Measurements from ENCODE around the gene TTF1.

Gene TTF1, protein sequence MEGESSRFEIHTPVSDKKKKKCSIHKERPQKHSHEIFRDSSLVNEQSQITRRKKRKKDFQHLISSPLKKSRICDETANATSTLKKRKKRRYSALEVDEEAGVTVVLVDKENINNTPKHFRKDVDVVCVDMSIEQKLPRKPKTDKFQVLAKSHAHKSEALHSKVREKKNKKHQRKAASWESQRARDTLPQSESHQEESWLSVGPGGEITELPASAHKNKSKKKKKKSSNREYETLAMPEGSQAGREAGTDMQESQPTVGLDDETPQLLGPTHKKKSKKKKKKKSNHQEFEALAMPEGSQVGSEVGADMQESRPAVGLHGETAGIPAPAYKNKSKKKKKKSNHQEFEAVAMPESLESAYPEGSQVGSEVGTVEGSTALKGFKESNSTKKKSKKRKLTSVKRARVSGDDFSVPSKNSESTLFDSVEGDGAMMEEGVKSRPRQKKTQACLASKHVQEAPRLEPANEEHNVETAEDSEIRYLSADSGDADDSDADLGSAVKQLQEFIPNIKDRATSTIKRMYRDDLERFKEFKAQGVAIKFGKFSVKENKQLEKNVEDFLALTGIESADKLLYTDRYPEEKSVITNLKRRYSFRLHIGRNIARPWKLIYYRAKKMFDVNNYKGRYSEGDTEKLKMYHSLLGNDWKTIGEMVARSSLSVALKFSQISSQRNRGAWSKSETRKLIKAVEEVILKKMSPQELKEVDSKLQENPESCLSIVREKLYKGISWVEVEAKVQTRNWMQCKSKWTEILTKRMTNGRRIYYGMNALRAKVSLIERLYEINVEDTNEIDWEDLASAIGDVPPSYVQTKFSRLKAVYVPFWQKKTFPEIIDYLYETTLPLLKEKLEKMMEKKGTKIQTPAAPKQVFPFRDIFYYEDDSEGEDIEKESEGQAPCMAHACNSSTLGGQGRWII

DNA sequence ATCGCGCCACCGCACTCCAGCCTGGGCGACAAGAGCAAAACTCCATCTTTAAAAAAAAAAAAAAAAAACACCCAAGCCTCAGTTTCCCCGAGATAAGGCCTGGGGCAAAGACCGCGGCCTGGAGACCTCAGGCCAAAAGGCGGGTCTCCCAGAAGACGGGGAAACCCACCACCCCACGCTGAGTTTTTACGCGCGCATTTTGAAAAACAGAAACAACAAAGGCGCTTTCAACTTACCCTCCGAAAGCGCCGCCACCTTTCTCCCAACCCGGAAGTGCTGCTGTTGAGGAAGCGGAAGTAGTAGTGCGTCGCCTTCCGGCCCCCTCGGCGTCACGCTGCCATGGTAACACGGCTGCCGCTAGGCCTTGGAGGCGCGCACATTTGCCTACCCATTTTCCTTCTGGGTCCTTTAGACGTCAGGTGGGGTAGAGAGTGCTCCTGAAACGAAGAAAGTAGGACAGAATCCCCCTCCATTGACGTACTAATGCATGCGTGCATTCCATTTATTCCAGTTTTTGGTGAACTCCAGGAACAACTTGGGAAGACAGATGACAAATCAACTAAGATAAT, at the start of gene TTF1:
TTF1 (minus strand) TSS at position 287 of the 569 bp plus-strand sequence. CDS start 4,019 bp downstream, outside the sequence.
- DNase-seq, result peak; percentile 7 to 88 (median 72)

DNA sequence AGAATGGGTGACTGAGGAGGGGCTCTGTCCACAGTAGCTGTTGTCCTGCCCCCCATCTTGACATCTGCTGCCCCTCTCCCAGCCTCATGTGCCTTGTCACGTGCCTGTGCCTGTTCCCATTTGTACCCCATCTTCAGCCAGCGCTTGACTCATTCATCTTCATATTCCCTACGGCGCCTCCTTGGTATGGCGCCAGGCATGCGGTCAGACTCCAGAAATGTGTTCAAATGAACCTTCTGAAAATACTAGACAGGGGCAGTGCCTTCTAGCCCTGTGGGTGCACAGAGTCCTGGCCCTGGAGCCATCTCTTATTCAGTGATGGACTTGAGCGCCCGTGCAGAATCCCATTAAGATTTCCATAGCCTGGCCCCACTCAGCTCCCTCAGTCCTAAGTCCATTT, 49.6 kb upstream of the TTF1 start:
- DNase-seq, result no peak

DNA sequence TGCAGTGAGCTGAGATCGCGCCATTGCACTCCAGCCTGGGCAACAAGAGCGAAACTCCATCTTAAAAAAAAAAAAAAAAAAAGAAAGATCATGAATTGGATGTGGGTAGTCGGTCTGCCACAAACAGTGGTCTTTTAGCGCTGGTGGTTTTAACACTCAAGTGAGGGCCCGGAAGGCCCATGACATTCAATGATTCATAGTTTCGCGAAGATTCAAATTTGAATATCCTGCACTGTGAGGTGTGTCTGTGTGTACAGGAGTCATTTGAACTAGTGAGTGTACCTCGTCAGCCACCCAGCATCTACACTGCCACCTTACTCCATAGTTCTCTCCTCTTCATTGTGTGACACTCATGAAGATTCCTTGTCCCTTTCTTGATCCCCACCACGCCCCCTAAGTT, 44.6 kb upstream of the TTF1 start:
- DNase-seq, result no peak

DNA sequence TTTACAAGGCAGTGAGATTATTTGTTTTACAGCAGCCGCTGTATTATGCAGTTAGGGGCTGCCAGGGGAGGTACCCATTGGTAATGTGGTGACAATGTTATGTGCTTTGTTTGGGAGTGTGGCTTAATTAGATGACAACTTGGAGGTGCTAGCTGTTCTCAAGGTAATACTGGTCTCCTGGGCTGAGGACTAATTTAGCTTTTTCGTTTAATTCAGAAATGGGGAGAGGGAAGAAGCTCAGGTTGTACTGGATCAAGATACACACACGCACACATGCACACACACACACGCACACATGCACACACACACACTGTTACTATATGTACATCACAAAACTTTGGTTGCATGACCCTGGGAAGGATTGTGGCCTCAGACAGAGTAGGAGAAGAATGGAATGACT, 41.3 kb upstream of the TTF1 start:
- DNase-seq, result no peak

DNA sequence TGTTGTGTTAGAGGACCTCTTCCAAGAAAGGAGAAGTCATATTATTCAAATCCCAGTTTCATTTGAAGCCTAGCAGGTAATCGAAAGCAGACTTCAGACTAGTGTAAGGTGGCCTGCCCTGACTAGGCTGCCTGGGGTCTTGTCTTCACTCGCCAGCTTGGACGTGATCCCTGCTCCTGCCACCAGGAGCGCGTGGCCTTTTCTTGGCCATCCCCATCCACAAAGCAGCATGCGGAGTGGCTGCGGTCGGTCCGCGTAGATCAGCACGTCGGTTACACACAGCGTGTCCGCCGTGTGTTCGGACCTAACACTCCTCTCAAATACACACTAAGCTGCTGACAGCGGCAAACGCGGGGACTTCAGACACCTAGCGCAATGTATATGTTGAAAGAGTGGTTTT, 40.7 kb upstream of the TTF1 start:
- no peak for DNase-seq

DNA sequence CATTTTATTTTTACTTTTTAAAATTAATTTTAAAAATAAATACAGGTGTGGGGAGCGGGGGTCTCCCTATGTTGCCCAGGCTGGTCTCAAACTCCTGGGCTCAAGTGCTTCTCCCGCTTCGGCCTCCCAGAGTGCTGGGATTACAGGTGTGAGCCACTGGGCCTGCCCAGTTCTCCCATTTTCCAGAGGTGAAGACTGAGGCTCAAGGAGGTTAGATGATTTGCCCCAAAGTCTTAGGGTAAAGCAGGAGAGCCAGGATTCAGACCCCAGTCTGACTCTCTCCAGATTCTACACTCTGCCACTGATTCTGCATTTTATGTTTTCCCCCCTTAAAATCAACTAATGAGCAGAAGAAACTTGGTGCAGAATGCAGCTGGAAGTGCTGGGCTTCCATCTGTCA, 40.2 kb upstream of the TTF1 start:
- no peak for DNase-seq

DNA sequence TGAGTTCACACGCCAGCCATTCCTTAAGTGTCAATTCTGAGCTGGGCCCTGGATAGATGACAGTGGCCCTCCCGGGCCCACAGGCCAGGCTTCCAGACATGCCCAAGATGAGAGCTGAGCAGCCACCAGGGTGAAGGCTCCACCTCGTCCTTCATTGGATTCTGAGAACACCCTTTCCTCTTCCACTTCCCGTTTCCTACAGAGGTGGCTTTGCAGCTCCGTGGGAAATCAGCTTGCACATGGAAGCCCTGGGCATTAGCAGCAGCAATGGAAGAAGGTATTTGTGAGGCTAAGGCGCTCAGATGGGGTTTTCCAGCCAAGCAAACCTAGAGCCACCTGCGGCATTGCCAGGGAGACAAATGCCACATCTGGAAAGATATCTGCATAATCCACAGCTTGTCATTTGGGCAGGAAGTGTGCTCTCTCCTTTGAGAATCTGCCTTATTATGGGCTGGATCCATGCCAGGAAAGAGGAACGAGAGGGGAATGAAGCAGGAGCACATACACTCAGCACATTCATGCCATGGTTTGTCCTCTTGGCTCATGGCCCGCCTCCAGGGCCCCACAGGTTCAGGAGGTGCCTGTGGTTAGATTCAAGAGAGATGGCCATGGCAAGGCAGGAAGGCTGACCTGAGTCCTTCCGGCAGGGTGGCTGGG, 37.4 kb upstream of the TTF1 start:
- no peak for DNase-seq

DNA sequence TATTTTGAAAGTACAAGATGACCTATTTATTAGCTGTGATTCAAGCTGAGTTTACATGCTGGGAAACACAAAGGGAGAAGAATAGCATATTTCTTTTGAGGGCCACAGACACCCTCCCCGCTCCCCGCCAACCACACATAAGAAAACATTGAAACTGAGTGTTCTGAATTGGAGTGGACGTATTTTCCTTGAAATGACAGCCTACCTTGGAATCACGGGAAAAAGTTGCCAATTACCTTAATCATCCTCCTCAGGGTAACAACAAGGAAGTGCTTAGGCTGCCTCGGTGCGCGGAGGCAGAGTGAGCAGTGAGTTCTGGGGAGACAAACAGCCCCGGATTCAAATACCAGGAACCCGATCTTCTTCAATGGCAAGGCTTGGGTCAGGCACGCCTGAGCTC, 34.8 kb upstream of the TTF1 start:
- no peak for DNase-seq

DNA sequence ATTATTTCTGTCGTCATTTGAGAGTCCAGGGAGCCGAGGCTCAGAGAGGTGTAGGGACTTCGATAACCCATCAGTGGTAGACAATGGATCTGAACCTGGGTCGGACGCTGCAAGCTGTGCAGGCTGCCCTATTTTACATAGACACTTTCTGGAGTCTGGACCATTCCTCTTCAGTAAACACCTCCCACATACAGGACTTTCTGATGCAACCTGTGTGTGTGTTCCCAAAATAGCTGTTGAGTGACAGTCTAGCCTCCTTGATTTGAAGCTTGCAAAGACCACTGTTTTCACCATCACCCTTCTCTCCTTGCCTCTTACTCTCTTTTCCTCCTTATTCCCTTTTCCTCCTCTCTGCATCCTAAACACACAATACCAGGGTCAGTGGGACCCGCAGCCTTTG, 34.1 kb upstream of the TTF1 start:
- DNase-seq, result no peak

DNA sequence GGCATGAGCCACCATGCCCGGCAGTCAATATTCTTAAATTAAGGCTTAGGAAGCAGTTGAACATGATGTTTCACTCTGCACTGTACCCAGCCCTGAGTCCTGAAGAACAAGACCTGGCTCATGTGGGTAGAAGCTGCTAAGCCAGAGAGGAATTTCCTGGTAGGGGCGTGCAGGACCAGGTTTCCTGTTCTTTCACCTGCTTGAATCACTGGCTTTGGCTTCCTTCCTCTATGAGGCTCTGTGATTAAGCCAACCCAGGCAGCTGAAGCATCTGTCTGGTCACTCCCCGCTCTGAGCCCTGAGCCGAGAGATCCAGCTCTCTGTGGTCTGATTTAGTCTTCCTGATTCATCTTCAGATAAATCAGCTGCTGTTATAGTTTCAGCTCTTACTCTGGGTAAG, 32.5 kb upstream of the TTF1 start:
- no peak for DNase-seq

DNA sequence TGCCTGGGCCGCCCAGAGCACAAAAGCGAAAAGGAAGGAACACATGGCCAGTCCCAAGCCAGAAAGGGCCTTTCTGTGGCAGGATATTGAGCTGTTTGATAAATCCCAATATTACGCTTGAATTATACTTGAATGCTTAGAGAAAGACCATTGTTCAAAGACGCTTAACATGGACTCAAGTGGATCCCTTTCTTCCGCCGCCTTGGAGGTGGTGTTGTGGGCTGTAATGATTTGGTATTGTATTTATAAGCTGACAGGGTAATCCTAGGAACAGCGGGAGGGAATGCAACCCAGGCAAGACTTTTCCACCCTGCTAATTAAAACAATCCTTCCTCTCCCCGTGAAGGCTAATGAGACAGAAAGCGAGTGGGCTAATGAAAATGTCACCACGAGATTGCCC, 28.2 kb upstream of the TTF1 start:
- DNase-seq, result no peak

DNA sequence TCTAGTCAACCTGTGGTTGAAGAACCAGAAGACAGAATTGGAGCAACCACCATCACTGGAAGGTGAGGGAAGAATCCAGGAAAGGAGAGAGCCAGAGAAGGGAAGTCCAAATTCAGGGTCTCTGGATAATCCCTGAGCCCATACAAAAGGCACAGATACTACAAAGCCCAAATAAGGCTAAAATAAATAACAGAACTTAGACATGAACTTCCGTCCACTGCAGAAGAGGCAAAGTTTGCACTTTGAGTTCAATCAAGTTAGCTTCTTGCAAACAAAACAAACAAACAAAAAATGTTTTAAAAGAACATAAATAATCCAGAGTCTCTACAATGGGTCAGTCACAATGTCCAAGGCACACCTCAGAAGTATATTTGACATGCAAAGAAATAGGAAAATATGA, 24.4 kb upstream of the TTF1 start:
- no peak for DNase-seq

DNA sequence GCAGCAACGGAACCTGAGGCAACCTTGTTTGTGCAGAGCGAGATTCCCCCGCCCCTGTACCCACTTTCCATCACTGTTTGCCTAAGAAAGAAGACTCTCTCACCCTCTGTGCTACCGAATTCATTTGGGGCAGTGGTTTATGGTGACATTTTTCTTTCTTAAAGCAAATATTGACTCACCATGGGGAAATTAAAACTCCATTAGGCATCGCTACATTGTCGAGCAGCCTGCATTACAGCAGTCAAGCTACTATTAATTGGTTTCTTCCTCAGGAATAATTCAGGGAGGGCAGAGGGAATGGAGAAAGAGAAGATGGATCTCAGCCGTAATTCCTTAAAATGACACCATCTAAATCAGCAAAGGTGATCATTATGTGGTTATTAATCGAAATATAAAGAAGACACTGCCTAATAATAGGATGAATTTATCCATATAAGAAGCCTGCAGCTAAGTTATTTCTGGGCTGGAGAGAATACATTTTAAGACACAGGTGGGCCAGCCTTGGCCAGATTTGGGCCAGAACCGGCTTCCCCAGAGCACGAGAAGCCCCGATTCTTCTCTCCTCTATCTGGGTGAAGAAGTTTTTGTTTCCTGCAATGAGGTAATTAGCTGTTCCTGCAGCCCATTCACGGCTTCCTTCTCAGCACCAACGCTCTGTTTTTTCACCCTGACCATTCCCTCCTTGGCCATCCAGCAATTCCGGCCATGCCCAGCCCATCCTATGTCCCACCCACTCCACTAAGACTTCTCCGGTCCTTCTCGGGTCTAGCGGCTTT, 20.2 kb upstream of the TTF1 start:
- no peak for DNase-seq

DNA sequence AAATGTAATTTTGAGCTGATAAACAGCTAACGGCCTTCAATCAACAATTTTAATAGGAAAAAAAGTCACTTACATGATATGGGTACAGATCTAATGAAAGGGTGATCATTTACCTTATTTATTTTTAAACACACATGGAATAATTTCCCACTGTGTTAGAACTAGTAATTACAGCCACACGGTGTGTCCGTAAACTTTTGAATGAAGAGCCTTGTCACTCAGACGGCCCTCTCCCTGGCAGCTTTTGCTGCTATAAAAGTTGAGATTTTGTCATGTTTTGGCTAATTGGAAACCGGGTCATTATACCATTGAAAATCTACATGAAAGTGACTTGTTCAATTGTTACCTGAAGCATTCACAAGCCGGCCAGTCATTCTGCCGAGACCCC, 19.0 kb upstream of the TTF1 start:
- DNase-seq, result no peak

DNA sequence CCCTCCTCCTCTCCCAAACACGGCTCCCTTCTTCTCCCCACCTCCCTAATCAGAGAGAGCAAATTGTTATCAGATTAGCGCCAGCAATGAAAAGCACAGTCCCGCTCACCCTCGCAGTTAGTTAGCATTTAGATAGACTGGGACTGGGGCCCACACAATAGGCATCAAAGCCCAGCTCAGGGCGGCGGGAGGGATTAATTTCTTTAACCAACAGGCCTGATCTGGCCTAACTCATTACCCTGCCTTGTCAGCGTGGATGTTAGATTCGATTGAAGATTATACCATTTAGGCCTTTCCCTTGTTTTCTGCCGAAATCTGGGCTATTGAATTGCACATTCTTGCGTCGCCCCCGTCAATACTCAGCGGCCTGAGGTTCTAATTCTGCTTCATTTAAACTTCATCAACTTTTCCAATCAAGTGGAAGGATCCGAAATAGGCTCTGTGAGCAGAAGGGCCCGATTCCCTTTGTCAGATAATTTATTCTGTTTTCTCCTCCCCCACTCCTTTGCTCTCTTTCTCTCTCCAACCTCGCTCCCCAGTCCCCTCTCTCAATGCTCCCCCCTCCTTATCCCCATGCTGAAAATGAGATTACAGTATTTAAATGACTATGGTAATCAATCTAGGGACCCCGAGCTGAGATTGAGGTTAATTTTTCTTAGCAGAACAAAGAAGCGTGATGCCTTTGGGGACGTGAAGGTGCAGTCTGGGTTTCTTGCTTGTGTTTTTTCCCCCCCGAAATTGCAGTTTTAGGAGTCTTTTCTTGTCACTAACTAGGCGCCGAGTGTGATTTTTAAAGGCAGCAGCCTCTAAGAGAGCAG, 18.4 kb upstream of the TTF1 start:
- DNase-seq, result no peak

DNA sequence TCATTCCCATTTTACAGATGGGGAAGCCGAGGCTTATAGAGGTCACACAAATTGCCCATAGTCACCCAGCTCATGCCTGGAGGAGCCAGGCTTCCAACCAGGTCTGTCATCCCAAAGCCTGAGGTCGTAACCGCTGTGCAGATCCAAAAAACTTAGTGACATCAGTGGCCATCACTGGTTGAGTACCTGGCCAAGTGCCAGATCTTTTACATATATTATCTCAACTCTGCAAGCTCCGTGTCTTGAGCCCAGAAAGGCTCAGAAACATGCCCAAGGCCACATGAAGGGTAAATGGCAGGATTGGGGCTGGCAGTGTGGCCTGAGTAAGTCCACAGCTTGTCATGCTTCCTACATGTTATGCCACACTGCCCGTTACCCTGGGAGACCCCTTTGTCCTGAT, 16.9 kb upstream of the TTF1 start:
- DNase-seq, result no peak

DNA sequence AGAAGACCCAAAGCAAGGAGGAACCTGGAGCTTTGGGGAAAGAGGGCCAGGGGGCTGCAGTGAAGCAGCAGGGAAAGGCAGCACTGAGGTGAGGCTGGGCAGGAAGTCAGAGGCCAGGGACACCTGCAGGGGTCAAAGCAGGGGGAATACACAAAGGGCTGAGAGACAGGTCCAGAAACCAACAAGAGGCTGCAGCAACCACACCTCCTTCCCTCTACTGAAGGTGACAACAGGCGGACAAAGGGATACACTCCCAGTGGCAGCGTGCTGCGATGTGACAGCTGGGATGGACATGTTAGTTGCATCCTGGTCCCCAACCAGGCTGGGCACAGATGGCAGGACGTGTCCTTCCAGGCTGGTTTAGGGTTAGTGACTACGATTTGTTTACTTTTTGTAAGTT, 15.9 kb upstream of the TTF1 start:
- DNase-seq, result no peak

DNA sequence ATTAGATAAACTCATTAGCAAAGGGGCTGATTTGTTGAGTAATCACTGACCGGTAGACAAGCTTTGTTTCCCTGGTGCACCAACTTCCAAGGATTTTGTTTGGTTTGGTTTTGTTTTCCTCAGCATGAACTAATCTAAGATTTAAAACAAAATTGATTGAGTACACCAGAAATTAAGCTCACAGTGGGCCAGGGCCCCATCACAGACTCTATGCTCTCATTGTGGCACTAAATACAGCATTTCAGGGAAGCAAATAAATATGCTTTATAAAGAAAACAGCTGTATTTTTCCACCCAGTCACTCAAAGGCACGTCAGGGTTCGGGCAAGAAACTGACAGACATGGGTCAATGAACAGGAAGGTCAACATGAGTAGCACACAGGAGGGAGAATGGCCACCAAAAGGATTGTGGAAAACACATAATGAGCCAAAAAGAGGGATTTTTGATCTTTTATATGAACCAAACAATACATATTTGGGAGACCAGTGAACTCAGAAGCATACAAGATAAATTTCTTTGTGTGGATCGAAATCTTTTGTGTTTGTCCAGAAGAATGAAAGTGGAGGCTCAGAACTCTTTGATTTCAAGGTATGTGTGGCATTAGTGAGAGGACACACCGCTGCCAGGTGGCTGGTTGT, 12.2 kb upstream of the TTF1 start:
- DNase-seq, result no peak

DNA sequence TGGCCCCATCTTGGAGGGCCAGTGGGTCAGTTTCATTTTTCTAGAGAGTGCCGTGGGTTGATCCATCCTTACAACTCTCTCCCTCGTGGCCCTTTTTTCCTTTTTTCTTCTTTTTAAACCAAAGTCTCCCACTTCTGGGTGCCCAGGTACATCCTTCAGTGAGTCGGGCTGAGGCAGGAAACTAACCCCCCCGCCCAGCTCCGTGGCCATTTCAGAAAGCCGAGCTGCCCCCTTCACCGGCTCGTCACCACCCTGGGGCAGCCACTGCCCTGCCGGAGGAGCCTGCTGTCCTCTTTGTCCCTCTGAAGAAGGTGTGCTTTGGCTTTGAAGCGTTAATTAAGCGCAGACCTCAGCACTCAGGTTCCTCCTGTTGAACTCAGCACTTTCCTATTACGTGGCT, 8.5 kb upstream of the TTF1 start:
- DNase-seq, result no peak

DNA sequence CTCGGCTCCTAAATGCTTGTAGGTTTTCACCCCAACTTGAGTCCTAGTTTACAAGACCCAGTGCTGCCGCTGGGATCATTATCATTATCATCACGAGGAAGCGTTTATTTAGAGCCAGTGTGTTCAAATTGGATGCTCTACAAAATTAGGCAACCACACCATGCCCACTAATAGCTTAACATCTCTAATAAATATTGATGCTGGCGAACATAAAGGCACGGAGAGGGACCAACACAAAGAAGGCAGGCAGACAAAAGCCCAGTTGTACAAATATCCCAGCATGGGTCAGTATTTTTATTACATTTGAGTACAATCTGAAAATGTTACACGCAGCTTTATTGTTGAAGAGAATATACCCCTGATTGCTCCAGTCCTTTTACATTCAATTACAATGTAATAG, 8.1 kb upstream of the TTF1 start:
- DNase-seq, result no peak
